Neutrophil (primary cell): Measurements from ENCODE around the gene DIP2A.
A peak's percentile ranks its signal among the peaks of the same experiment; 100 is the strongest.

Source experiments
- H3K27ac ChIP-seq: fragments of 200-600 bp; sonication (generic); 2 replicates; pipeline ENCODE4 v1.5.1; 2016; ENCODE audit warnings: mild to moderate bottlenecking, moderate library complexity
- H3K27me3 ChIP-seq: fragments of 200-600 bp; sonication (generic); 2 replicates; pipeline ENCODE4 v1.6.0; 2016; ENCODE audit warnings: mild to moderate bottlenecking
- H3K36me3 ChIP-seq: fragments of 200-600 bp; sonication (generic); 2 replicates; pipeline ENCODE4 v1.5.1; 2017
- H3K4me1 ChIP-seq, 2 experiments: fragments of 200-600 bp in 1 of 2; sonication (generic) in 1 of 2; 1 replicate in 1 of 2; 2 replicates in 1 of 2; pipeline versions ENCODE4 v1.5.1 to v1.6.1; 2013 to 2016; ENCODE audit warnings: low read depth in 1 of 2, low read length in 1 of 2, mild to moderate bottlenecking in 1 of 2, moderate library complexity in 1 of 2; ENCODE audit not compliant: control insufficient read depth in 1 of 2, insufficient read depth in 1 of 2
- H3K4me3 ChIP-seq, 2 experiments: fragments of 200-600 bp in 1 of 2; sonication (generic) in 1 of 2; 1 replicate in 1 of 2; 2 replicates in 1 of 2; pipeline ENCODE4 v1.5.1; 2013 to 2016; ENCODE audit warnings: low read depth in 1 of 2, low read length in 1 of 2, mild to moderate bottlenecking in 1 of 2, moderate library complexity in 1 of 2
- H3K9me3 ChIP-seq: fragments of 200-600 bp; sonication (generic); 2 replicates; pipeline ENCODE4 v1.5.1; 2016
- CTCF ChIP-seq: fragments of 200-600 bp; sonication (generic); IDR thresholded peaks from 2 replicates; pipeline ENCODE4 v1.5.1; 2016; ENCODE audit warnings: antibody characterized with exemption

The DIP2A gene

GRCh38 chr21:46616656-46617055, 158.0 kb downstream of the DIP2A start:
- peak overlapping the region; percentile 26 for H3K27ac ChIP-seq
- H3K4me3 ChIP-seq = no peak overlapping the region
- no peaks in the 10 kb centered on the region for H3K36me3 ChIP-seq
- peaks cover 37 to 40% of the 10 kb centered on the region in 2 experiments for H3K4me1 ChIP-seq
- no peaks in the 10 kb centered on the region for H3K27me3 ChIP-seq
- TF ChIP-seq CTCF = no peak
- no peaks in the 10 kb centered on the region for H3K9me3 ChIP-seq

- Histone ChIP-seq H3K27me3 (no peaks in the 10 kb centered on the region), H3K9me3 (no peaks in the 10 kb centered on the region), H3K4me3 (no peak overlapping the region), H3K36me3 (no peaks in the 10 kb centered on the region), H3K4me1 (peaks cover 45 to 48% of the 10 kb centered on the region in 2 experiments), H3K27ac (peak overlapping the region; percentile 26)
- no peak for TF ChIP-seq CTCF
Measured at GRCh38 chr21:46617267-46618051, 158.8 kb downstream of the DIP2A start.

- no peaks in the 10 kb centered on the region for H3K36me3 ChIP-seq
- no peaks in the 10 kb centered on the region for H3K27me3 ChIP-seq
- H3K9me3 ChIP-seq = no peaks in the 10 kb centered on the region
- H3K27ac ChIP-seq = peak overlapping the region; percentile 88
- H3K4me1 ChIP-seq = peaks cover 54 to 60% of the 10 kb centered on the region in 2 experiments
- TF ChIP-seq CTCF = no peak
- no peak overlapping the region for H3K4me3 ChIP-seq
Measured at GRCh38 chr21:46618738-46619379, 160.2 kb downstream of the DIP2A start.
